ENCODE measurements around the gene TMEM131.

TMEM131 gene

GRCh38 chr2:97745474-97746174 is 250.1 kb downstream of the TMEM131 start:
- in situ Hi-C loops (cut with MboI; ENCODE audit: low sequenced_read_pairs): no loop called here

DNA sequence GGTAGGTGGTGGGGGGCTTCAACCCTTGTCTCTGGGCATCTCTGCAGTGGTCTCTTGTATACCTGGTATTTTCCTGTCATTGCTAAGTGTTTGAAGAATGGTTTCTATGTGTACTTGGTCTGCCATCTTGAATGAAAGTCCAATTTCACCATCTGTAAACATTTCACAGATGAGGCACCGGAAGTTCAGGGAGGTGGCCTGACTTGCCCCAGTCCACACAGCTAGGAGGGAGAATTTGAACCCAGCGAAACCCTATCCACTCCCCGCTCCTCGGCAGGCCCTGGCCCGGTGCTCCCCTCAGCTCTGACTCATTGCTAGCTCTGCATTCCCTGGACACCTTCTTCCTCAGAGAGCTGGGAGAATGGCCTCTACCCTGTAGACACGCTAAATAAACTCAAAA is 251.8 kb downstream of the TMEM131 start:
- in situ Hi-C loops (cut with MboI; ENCODE audit: low sequenced_read_pairs): no loop called here

GRCh38 chr2:97742381-97742847 is 253.3 kb downstream of the TMEM131 start:
- in situ Hi-C loops (cut with MboI; ENCODE audit: low sequenced_read_pairs): no loop called here

- in situ Hi-C loops (cut with MboI; ENCODE audit: low sequenced_read_pairs): no loop called here
Measured at GRCh38 chr2:97741686-97742085, 254.1 kb downstream of the TMEM131 start.

DNA sequence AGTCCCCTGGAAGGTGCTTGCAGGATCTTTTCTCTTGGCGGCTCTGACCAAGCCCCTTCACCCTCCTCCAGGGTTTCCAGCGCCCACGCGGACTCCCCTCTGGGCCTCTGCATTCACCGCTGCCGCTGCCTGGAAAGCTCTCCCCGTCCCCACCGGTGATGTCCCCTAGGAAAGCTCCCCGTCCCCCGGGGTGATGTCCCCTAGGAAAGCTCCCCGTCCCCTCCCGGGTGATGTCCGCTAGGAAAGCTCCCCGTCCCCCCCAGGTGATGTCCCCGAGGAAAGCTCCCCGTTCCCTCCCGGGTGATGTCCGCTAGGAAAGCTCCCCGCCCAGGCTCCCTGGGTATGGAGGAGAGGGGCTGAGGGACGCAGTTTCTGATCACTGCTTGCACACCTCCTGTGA is 254.5 kb downstream of the TMEM131 start:
- in situ Hi-C loops (cut with MboI; ENCODE audit: low sequenced_read_pairs): no loop called here

GRCh38 chr2:97740590-97741182 is 255.1 kb downstream of the TMEM131 start:
- in situ Hi-C loops (cut with MboI; ENCODE audit: low sequenced_read_pairs): no loop called here

DNA sequence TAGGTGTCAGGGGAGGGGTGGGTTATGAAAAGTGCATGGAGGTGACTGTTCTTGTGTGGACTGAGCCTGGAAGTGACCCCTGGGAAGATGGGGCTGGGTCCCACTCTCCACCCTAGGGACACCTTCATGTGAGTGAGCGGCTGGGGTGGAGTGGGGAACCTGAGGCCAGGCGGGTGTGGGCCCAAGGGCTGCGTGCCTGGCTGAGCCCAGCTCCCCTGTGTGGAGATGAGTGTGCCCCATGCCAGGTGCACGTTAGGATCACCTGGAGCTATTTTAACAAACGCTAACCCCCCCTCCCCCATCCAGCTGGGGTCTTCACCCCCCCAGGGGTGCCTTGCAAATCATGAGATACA is 255.9 kb downstream of the TMEM131 start:
- in situ Hi-C loops (cut with MboI; ENCODE audit: low sequenced_read_pairs): no loop called here

DNA sequence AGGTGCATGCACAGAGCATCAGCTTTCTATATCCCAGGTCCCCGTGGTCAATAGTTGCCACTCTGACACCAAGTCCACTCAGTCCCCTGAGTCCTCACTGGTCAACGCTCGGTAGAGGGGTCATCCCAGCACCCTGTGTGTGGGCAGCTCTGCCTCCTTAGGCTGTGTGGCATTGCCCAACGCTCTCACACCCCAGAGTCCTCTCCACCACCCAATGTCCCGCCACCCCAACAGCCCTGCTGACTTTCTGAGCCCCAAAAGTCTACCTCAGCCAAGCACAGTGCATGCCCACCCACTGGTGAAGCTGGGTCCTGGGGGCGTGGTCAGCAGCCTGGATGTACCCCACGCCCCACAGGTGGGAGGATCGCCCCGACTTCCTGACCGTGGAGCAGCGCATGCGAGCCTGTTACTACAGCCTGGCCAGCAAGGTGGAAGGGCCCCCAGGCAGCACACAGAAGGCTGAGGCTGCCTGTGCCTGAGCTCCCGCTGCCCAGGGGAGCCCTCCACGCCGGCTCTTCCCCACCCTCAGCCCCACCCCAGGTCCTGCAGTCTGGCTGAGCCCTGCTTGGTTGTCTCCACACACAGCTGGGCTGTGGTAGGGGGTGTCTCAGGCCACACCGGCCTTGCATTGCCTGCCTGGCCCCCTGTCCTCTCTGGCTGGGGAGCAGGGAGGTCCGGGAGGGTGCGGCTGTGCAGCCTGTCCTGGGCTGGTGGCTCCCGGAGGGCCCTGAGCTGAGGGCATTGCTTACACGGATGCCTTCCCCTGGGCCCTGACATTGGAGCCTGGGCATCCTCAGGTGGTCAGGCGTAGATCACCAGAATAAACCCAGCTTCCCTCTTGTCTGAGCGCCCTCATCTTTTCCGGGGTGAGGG is 256.5 kb downstream of the TMEM131 start:
- in situ Hi-C loops (cut with MboI; ENCODE audit: low sequenced_read_pairs): no loop called here

- in situ Hi-C loops (cut with MboI; ENCODE audit: low sequenced_read_pairs): no loop called here
Measured at GRCh38 chr2:97738179-97739019, 257.3 kb downstream of the TMEM131 start.

DNA sequence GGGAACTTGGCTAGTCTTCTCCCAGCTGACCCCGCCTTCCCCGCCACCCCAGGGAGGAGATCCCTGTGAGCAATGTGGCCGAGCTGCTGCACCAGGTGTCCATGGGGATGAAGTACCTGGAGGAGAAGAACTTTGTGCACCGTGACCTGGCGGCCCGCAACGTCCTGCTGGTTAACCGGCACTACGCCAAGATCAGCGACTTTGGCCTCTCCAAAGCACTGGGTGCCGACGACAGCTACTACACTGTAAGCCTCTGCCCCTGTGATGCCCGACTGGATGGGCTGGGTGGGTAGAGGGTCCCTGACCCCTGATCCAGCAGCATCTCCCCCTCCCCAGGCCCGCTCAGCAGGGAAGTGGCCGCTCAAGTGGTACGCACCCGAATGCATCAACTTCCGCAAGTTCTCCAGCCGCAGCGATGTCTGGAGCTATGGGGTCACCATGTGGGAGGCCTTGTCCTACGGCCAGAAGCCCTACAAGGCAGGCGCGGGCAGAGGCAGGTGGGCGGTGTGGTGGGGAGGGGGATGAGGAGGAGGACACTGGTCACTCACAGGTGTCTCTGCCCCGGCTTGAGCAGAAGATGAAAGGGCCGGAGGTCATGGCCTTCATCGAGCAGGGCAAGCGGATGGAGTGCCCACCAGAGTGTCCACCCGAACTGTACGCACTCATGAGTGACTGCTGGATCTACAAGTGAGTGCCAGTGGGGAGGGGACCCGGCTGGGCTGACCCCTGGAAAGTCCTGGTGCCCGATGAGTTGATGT is 258.1 kb downstream of the TMEM131 start:
- in situ Hi-C loops (cut with MboI; ENCODE audit: low sequenced_read_pairs): no loop called here

DNA sequence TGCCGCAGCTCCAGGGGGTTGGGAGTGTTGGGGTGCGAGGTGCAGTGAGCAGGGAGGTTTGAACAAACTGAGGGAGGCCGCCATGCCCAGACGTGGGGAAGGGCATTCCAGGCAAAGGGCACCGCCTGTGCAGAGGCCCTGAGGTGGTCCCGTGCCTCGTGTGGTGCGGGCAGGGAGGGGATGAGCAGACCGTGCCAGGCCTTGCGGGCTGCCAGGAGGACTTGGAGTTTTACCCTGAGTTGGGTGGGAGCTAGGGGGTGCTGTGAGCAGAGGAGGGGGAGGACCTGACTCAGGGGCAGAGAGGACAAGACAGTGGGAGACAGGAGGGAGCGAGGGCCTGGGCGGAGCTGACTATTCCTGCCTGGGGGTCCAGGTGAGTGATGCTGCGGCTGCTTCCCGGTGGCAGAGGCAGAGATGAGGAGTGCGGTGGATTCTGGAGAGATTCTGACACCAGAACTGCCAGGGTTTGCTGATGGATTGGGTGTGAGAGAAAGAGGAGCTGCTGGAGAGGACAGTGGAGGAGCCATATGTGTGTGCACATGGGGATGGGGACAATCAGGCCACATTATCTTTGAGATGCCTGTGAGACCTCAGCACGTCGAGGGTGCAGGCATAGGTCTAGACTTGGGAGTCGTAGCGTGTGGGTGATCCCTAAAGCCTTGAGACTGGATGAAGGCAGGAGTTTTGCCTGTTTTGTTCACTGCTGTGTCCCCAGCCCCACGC is 259.0 kb downstream of the TMEM131 start:
- in situ Hi-C loops (cut with MboI; ENCODE audit: low sequenced_read_pairs): no loop called here

DNA sequence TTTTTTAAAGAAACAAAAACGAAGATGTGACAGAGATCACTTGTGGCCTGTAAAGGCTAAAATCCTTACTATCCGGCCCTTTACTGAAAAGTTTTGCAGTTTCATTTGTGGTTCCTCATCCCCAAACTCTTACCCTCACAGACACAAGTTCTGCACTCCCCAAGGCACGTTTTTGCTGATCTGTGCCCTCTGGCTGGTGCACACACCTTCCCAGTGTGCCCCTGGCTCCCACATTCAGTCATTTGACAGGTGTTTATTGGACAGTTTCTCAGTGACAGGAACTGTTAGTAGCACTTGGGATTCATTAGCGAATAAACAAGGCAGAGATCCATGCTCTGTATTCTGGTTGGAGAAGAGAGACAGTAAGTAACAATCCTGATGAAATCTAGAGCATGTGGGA is 259.6 kb downstream of the TMEM131 start:
- in situ Hi-C loops (cut with MboI; ENCODE audit: low sequenced_read_pairs): no loop called here

DNA sequence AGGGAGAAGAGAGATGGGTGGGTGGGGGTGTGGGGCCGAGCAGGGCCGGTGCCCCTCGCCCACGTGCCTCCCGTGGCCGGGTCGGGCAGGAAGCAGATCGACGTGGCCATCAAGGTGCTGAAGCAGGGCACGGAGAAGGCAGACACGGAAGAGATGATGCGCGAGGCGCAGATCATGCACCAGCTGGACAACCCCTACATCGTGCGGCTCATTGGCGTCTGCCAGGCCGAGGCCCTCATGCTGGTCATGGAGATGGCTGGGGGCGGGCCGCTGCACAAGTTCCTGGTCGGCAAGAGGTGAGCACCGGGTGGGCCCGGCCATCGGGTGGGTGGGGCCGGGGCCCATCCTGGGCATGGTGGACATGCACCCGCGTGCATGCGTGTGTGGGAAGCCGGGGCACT is 260.6 kb downstream of the TMEM131 start:
- in situ Hi-C loops (cut with MboI; ENCODE audit: low sequenced_read_pairs): no loop called here

- in situ Hi-C loops (cut with MboI; ENCODE audit: low sequenced_read_pairs): no loop called here
Measured at GRCh38 chr2:97734061-97735051, 261.4 kb downstream of the TMEM131 start.

GRCh38 chr2:97733341-97734035 is 262.3 kb downstream of the TMEM131 start:
- in situ Hi-C loops (cut with MboI; ENCODE audit: low sequenced_read_pairs): no loop called here

DNA sequence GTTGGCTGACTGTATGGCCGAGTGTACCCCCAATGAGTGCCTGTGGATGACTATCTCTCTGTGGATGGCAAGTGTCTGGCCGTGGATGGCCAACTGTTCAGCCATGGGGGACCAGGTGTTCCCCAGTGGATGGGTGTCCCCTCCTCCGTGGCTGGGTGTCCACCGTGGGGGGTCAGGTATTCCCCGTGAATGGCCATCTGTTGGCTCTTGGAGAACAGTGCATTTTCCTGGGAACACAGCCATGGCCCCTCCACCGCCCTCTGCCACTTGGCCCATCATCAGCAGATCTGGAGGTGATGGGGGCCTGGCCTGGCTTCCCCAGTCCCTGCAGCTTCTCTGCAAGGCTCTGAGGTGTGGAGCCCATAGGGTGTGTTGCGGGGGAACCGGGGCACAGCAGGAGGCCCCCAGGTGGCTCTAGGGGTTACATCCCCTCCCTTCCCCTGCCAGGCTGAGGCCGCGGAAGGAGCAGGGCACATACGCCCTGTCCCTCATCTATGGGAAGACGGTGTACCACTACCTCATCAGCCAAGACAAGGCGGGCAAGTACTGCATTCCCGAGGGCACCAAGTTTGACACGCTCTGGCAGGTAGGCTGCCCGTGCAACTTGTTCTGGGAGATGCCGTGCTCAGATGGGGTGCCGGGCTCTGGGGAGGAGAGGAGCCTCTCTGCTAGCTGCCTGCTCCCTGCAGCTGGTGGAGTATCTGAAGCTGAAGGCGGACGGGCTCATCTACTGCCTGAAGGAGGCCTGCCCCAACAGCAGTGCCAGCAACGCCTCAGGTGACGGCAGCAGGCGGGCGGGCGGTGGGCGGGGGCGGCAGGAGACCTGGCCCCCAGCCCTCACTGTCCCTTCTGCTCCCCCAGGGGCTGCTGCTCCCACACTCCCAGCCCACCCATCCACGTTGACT is 263.1 kb downstream of the TMEM131 start:
- in situ Hi-C loops (cut with MboI; ENCODE audit: low sequenced_read_pairs): no loop called here

Data from hTERT RPE-1 (cell line).